Cardiac muscle cell (in vitro differentiated cells and primary cell): ENCODE data around the gene HYAL3. TPM values are rescaled to one million over a fixed set of nuclear protein-coding genes. Genes with fewer than 3 reads are reported as not detected.
A peak's percentile ranks its signal among the peaks of the same experiment; 100 is the strongest.

Source experiments
- DNase-seq, 2 donors: peaks; one replicate each; pipeline versions ENCODE4 v3.0.0 to v3.0.0-alpha.2; 2010 to 2017; ENCODE audit warnings: low read depth in 1 of 2, low spot score in 1 of 2
- H3K27ac ChIP-seq: fragments of 200-600 bp; sonication (generic); 2 replicates; pipeline ENCODE4 v1.5.1; 2016
- H3K27me3 ChIP-seq: fragments of 200-600 bp; sonication (generic); 2 replicates; pipeline ENCODE4 v1.6.0; 2016; ENCODE audit warnings: control low read depth
- H3K36me3 ChIP-seq: fragments of 200-600 bp; sonication (generic); 2 replicates; pipeline ENCODE4 v1.5.1; 2016; ENCODE audit warnings: control low read depth
- H3K4me1 ChIP-seq: fragments of 200-600 bp; sonication (generic); 2 replicates; pipeline ENCODE4 v1.8.1; 2017; ENCODE audit warnings: low read depth, mild to moderate bottlenecking, mixed run types
- H3K4me3 ChIP-seq: fragments of 200-600 bp; sonication (generic); 2 replicates; pipeline ENCODE4 v1.5.1; 2016; ENCODE audit warnings: mild to moderate bottlenecking
- H3K9me3 ChIP-seq: fragments of 200-600 bp; sonication (generic); 2 replicates; pipeline ENCODE4 v1.5.1; 2017; ENCODE audit warnings: low read depth, mild to moderate bottlenecking, control low read depth
- CTCF ChIP-seq: IDR thresholded peaks from 2 replicates; pipeline ENCODE4 v1.5.1; 2012; ENCODE audit warnings: low read depth, mild to moderate bottlenecking, low read length
- polyA plus RNA-seq: library from polyadenylated mRNA; unstranded; fragments of >200 nt; fragmentation: Nextera tagmentation; extraction: Ambion mirVana; gene quantifications from 2 replicates; pipeline ENCODE4 v1.2.1, GENCODE V29; 2016
- total RNA-seq: library from RNA; depleted of rRNA; stranded (reverse); fragments of >200 nt; gene quantifications from 2 replicates; pipeline ENCODE4 v1.2.3, GENCODE V29; 2016

Gene HYAL3
- total and polyA plus RNA-seq, 2 experiments from 2014 or later = 3.6 to 6.2 TPM

DNA sequence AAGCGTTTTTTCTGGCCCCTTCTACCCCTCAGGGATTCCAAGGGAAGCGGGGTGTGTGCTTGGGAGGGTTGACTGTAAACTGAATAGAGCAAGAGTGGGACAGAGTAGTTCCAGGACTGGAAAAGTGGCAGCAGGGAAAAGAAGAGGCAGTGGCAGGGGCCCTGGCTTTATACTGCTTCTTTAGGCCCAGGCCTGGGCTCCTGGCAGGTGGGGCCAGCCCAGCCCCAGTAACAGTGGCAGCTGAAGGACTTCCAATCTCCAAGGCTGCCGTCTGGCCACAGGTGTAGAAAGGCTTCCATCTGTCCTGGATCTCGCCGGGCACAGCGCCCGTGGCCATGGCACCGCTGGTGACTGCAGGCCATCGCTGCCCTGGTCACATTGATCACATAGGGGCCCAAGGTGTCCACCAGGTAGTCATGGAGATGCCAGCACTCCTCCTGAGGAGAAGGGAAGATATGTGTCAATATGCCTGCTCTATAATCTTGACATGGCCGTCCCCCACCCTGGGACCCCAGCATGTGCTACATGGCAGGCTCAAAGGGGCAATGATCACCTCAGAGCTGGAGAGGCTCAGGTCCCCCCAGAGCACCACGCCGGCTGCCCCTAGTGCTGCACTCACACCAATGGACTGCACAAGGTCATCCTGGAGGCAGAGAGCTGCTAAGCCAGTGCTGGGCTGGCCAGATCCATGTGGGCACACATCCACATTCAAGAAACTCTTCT is 6.0 kb downstream of the HYAL3 start:
- no peak overlapping the region for H3K4me3 ChIP-seq
- no peak for TF ChIP-seq CTCF
- H3K27me3 ChIP-seq = no peaks in the 10 kb centered on the region
- no peaks in the 10 kb centered on the region for H3K9me3 ChIP-seq
- H3K36me3 ChIP-seq = no peaks in the 10 kb centered on the region
- peaks cover 4% of the 10 kb centered on the region for H3K4me1 ChIP-seq
- H3K27ac ChIP-seq = peak overlapping the region; percentile 52
- no peak for DNase-seq

DNA sequence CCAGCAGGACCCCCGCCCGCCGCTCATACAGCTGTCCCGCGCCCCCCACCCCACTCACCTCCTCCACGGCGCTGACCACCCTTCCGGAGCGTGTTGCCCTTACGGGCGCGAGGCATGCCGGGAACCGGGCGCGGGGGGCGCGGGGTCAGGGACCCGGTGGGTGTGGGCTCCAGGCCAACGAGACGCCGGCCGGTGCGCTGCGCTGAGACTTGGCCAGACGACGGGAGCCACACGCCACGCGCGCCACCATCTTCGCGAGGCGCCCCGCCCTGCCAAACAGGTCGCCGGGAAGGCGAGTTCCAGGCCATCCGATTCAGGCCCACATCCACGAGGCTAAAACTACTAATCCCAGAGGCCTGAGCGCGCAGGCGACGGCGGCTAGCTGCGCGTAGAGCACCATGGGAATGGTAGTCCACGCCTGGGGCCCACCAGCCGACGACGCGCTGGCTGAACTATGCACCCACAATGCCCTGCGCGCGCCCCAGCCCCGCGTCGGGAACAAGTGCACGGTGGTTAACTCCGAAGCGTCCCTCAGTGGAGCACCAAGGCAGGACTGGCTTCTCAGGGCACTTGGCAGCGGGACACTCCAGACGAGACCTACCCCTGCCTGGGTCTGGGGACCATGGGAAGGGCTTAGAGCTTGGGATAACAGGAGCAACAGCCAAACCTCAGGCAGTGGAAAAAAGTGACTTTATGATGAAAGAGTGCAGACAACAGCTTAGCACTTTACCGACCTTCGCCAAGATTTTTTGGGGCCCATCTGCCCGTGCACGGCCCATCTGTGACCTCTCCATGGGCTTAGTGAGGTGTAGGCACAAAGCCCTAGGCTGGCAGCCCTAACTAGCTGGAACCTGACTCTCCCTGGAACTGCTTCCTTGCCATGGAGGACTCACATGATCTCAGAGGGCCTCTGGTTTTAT is 6.8 kb downstream of the HYAL3 start, which contains the start of gene IFRD2:
Gene IFRD2, minus strand, starts transcription at position 271 of the 920 bp plus-strand sequence. Its CDS starts 155 bp downstream, at position 116.
- Histone ChIP-seq H3K27me3 (no peaks in the 10 kb centered on the region), H3K4me1 (peaks cover 4% of the 10 kb centered on the region), H3K9me3 (no peaks in the 10 kb centered on the region), H3K36me3 (no peaks in the 10 kb centered on the region), H3K4me3 (peak within 1 kb of the TSS; percentile 77), H3K27ac (peak within 1 kb of the TSS; percentile 66)
- DNase-seq = peak; percentile 98
- no peak for TF ChIP-seq CTCF

DNA sequence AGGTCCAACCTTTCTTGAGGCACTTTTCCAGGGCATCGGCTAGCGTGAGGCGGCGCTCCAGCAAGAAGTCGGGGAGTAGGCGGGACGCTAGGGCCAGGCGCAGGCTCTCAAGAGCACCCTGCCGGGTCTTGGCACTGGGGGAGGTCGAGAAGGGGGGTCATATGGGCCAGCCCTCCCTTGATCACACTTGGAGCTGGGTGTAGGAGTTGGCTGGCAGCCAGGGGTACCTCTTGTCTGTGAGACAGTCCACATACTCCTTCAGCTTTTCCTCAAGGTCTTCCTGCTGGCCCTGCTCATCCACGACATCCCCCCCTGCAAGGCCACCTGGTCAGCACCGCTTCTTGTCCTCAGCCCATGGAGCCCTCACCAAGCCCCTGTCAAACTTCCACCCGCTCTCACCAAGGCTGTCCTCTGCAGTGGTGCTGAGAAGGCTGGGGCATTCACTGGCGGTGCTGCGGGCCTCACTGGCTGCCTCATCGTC is 9.0 kb downstream of the HYAL3 start:
- no peaks in the 10 kb centered on the region for H3K27me3 ChIP-seq
- no peaks in the 10 kb centered on the region for H3K9me3 ChIP-seq
- H3K36me3 ChIP-seq = no peaks in the 10 kb centered on the region
- no peak for TF ChIP-seq CTCF
- H3K4me1 ChIP-seq = peaks cover 4% of the 10 kb centered on the region
- no peak overlapping the region for H3K27ac ChIP-seq
- no peak for DNase-seq
- no peak overlapping the region for H3K4me3 ChIP-seq

DNA sequence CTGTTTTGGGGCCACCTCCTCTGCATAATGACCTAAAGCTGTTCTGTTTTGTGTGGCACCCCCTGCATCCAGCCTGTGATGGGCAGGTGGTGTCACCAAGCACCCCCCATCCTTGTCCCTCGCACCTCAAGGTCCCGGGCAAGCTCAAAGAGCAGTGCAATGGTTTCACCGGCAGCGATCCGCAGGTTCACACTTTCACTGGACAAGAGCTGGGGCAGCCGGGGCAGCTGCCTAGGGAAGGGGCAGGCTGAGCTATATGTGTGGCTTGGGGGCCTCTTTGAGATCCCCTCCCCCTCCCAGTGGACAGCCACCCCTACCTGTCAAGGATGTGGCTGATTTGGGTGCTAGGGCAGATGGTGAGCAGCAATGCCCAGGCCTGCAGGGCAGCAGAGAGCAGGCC is 10.1 kb downstream of the HYAL3 start:
- Histone ChIP-seq H3K36me3 (no peaks in the 10 kb centered on the region), H3K4me1 (peaks cover 4% of the 10 kb centered on the region), H3K27ac (no peak overlapping the region), H3K27me3 (no peaks in the 10 kb centered on the region), H3K9me3 (no peaks in the 10 kb centered on the region), H3K4me3 (no peak overlapping the region)
- no peak for TF ChIP-seq CTCF
- no peak for DNase-seq

DNA sequence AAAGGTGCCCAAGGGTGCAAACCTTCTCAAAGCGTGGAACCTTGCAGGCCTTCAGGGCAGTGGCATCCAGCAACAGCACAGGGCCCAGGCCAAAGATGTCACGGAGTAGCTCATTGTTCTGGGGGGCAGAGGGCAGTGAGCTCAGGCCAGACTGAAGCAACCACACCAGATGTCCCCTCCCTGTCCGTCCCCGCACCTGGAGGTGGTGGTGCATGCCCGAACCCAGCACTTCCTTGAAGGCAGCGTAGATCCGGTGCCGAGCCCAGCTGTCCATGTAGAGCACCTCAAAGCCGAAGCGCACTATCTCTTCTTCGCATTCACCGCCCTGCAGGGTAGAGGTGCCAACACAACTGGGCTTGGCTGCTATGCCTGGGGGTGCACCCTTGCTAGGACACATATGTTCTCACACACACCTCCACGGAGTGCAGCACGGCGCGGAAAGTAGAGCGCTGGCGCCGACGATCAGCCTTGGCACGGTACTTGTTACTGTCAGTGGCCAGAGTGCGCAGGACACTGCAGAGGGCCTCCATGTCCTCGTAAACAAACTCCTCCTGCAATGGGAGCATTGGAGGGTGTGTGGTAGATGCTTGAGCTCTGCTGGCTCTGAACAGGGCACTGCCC is 10.7 kb downstream of the HYAL3 start:
- TF ChIP-seq CTCF = no peak
- Histone ChIP-seq H3K4me1 (peaks cover 4% of the 10 kb centered on the region), H3K27me3 (no peaks in the 10 kb centered on the region), H3K36me3 (no peaks in the 10 kb centered on the region), H3K9me3 (no peaks in the 10 kb centered on the region), H3K27ac (peak overlapping the region; percentile 85), H3K4me3 (no peak overlapping the region)
- DNase-seq = no peak
